Activated CD4-positive, alpha-beta T cell treated with anti-CD3 and anti-CD28 coated beads, Interleukin-2, amount 10 ng/mL, durations not matched to agents 7 days and 5 days (primary cell): ENCODE data around the gene TSC22D3. TPM values are rescaled to one million over a fixed set of nuclear protein-coding genes. Genes with fewer than 3 reads are reported as not detected.

Experiments
- CTCF ChIA-PET: fragments of 350-600 bp; sonication (Branson Sonifier 250); formaldehyde crosslinking; loops from one replicate; lab custom pipeline; 2021; ENCODE audit warnings: antibody characterized with exemption; lab: Charles Lee
- POLR2A ChIA-PET: fragments of 350-600 bp; sonication (Branson Sonifier 250); formaldehyde crosslinking; loops from one replicate; lab custom pipeline; 2021; ENCODE audit warnings: antibody characterized with exemption; lab: Charles Lee
- DNase-seq: peaks from one replicate; pipeline ENCODE4 v3.0.0-alpha.2; 2020
- H3K27ac Mint-ChIP-seq: one replicate; pipeline ENCODE4 v1.8.0; 2021; ENCODE audit warnings: mild to moderate bottlenecking, moderate library complexity, mixed read lengths
- H3K27me3 Mint-ChIP-seq: one replicate; pipeline ENCODE4 v1.8.0; 2021; ENCODE audit warnings: mixed read lengths
- H3K36me3 Mint-ChIP-seq: one replicate; pipeline ENCODE4 v1.8.0; 2021; ENCODE audit warnings: low read depth, mixed read lengths
- H3K4me1 Mint-ChIP-seq: one replicate; pipeline ENCODE4 v1.8.0; 2021; ENCODE audit warnings: mixed read lengths
- H3K4me3 Mint-ChIP-seq: one replicate; pipeline ENCODE4 v1.8.0; 2021; ENCODE audit warnings: mild to moderate bottlenecking, moderate library complexity, mixed read lengths
- H3K9me3 Mint-ChIP-seq: one replicate; pipeline ENCODE4 v1.8.0; 2021; ENCODE audit warnings: mixed read lengths
- total RNA-seq, 2 experiments: library from RNA; stranded (reverse); gene quantifications; one replicate each; pipeline ENCODE4 v1.2.3, GENCODE V29; 2021

TSC22D3 gene
- total RNA-seq, 2 experiments from 2014 or later = 36.5 to 41.9 TPM

DNA sequence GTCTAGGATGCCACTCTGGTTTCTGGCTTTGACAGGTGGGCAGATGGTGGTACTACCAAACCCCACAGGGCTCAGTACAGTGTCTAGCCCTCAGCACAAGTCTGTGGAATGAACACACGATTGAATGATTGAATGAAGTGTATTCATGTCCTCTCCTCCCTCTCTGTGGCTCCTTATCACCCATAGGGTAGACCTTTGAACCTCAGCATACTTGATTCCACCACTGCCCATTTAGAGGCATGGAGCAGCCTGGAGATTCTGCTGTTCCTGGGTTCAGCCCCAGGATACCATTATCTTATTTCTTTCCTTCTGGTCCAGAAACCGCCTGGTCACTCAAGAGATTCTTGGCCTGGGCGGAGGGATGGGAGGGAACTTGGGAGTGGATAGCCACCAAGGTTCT, 93.3 kb downstream of the TSC22D3 start:
- ChIA-PET POLR2A (no interaction called here), CTCF (interaction anchor here (4.5 kb wide), 1 partner anchor 8 kb away, joined by 21 read pairs; no protein-coding TSS in a partner anchor)
- no peak for DNase-seq
- H3K27me3 Mint-ChIP-seq = no peaks in the 10 kb centered on the region
- H3K27ac Mint-ChIP-seq = no peak overlapping the region
- H3K36me3 Mint-ChIP-seq = no peaks in the 10 kb centered on the region
- H3K4me3 Mint-ChIP-seq = no peak overlapping the region
- no peaks in the 10 kb centered on the region for H3K9me3 Mint-ChIP-seq
- peaks cover 68% of the 10 kb centered on the region for H3K4me1 Mint-ChIP-seq

DNA sequence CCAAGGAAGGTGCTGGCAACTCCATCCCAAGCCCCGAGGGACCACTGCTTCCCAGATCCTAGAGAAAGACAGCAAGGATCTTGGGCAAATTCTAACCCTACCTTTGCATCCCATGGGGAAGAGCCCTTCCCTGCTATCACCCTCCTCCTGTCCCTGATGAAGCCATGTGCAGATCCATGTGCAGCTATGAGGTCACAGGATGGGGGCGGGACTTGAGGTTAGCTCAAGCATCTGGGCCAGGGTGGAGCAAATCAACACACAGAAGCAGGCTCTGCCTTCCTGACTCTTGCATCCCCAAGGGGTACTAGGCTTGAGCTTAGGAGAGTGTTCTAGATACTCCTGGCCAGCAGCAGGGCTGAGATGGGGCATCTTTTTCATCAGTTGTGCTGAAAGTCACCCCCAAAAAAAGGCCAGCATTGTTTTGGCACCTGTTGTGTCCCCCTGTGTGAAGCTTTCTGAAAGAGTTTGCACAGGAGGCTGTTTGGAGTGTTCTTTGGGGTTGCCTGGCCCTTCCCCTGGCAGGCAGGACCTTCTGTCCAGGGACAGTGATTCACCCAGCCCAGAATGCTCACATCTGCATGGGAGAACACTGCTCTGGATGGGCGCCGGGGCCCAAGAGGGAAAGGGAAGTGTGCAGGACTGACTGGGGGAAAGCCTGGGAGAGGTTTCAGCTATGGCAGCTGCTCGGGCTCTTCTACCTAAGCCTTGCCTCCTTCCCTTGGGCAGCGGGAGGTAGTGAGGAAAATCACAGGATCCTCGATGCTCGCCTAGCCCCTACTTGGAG, 96.4 kb downstream of the TSC22D3 start:
- POLR2A ChIA-PET = no interaction called here
- Mint-ChIP-seq H3K4me1 (peaks cover 69% of the 10 kb centered on the region), H3K9me3 (no peaks in the 10 kb centered on the region), H3K4me3 (peak overlapping the region; percentile 22), H3K36me3 (peaks cover 4% of the 10 kb centered on the region), H3K27me3 (no peaks in the 10 kb centered on the region), H3K27ac (peak overlapping the region; percentile 83)
- DNase-seq = peak; percentile 80
- CTCF ChIA-PET = interaction anchor here (0.6 to 4.0 kb wide), 5 partner anchors 11 to 62 kb away, joined by 4 to 25 read pairs (median 5); no protein-coding TSS in a partner anchor

DNA sequence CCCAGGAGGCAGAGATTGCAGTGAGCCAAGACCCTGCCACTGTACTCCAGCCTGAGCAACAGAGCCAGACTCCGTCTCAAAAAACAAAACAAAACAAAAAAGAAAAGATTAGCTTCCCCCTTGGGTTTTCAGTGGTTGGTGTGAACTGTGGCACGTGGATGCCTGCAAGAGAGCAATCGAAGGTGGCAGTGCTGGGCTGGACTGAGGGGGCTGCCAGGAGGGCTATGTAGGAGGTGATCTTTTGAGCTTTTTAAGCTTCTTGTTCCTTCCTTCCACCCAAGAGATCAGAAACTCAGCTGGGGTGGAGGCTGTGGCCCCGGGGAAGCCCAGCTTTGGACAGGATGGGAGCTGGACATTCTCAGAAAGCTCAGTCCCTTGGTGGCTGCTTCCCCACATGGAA, 97.7 kb downstream of the TSC22D3 start:
- ChIA-PET POLR2A (no interaction called here), CTCF (interaction anchor here (0.6 to 4.0 kb wide), 7 partner anchors 9 to 51 kb away, joined by 3 to 25 read pairs (median 5); no protein-coding TSS in a partner anchor)
- no peak for DNase-seq
- Mint-ChIP-seq H3K4me3 (no peak overlapping the region), H3K27ac (peak overlapping the region; percentile 94), H3K9me3 (no peaks in the 10 kb centered on the region), H3K4me1 (peaks cover 66% of the 10 kb centered on the region), H3K27me3 (no peaks in the 10 kb centered on the region), H3K36me3 (peaks cover 4% of the 10 kb centered on the region)

DNA sequence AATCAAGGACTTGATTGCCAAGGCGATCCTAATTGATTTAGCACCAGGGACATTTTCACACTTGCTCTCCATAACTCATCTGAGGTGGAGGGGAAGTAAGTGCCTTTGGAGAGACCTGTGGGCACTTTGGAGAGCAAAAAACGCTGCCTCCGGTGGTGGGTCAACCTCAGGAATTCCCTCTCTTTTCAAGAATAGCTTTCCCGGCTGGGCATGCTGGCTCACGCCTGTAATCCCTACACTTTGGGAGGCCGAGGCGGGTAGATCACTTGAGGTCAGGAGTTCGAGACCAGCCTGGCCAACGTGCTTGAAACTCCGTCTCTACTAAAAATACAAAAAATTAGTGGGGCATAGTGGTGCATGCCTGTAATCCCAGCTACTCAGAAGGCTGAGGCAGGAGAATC, 98.1 kb downstream of the TSC22D3 start:
- H3K4me1 Mint-ChIP-seq = peaks cover 68% of the 10 kb centered on the region
- no peak for DNase-seq
- no peak overlapping the region for H3K4me3 Mint-ChIP-seq
- H3K36me3 Mint-ChIP-seq = peaks cover 4% of the 10 kb centered on the region
- no peaks in the 10 kb centered on the region for H3K9me3 Mint-ChIP-seq
- no peaks in the 10 kb centered on the region for H3K27me3 Mint-ChIP-seq
- H3K27ac Mint-ChIP-seq = peak overlapping the region; percentile 94
- ChIA-PET POLR2A (no interaction called here), CTCF (interaction anchor here (0.7 to 4.0 kb wide), 7 partner anchors 10 to 52 kb away, joined by 4 to 25 read pairs (median 5); no protein-coding TSS in a partner anchor)

DNA sequence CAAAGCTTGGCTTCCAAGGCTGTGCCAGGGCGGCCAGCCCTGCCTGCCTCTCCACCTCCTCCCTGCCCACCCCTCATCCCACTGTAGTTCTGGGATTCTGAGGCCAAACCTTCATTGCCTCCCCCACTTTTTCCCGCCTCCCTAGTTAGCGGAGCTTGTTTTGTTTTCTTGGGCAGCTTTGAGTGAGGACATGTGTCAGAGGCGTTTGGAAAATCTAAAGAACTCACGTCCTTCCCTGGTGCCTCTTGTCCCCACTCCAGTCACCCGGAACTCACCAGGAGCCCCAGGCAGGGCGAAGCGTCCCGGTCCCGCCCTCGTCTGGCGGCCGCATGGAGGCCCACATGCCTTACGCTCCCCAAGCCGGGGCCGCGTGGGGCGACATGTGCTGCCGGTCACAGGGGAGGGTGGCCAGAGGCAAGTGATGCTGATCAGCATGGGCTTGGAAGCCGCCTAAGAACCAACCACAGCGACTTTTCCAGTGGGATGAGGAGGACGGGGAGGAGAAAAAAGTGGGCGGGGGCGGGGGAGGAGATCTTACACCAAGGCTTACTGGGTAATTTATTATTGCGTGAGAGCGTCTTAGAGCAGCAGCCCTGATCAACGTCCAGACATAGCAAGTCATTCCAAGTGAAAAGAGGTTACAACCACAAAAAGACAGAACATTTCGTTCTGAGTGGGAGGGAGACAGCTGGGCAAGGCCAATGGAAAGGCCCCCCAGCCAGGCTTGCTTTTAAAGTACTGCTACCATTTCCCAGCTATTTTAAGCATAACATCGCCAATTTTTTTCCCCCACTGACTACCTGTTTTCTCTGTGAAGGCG, 98.8 kb downstream of the TSC22D3 start:
- Mint-ChIP-seq H3K27me3 (no peaks in the 10 kb centered on the region), H3K36me3 (peaks cover 4% of the 10 kb centered on the region), H3K4me3 (peak overlapping the region; percentile 83), H3K9me3 (no peaks in the 10 kb centered on the region), H3K27ac (peak overlapping the region; percentile 94), H3K4me1 (peaks cover 72% of the 10 kb centered on the region)
- peak; percentile 33 for DNase-seq
- POLR2A ChIA-PET = interaction anchor here (0.6 to 0.7 kb wide), 2 partner anchors 36 to 40 kb away, joined by 3 read pairs; no protein-coding TSS in a partner anchor
- CTCF ChIA-PET = interaction anchor here (0.7 to 4.0 kb wide), 5 partner anchors 10 to 52 kb away, joined by 4 to 25 read pairs (median 4); no protein-coding TSS in a partner anchor

DNA sequence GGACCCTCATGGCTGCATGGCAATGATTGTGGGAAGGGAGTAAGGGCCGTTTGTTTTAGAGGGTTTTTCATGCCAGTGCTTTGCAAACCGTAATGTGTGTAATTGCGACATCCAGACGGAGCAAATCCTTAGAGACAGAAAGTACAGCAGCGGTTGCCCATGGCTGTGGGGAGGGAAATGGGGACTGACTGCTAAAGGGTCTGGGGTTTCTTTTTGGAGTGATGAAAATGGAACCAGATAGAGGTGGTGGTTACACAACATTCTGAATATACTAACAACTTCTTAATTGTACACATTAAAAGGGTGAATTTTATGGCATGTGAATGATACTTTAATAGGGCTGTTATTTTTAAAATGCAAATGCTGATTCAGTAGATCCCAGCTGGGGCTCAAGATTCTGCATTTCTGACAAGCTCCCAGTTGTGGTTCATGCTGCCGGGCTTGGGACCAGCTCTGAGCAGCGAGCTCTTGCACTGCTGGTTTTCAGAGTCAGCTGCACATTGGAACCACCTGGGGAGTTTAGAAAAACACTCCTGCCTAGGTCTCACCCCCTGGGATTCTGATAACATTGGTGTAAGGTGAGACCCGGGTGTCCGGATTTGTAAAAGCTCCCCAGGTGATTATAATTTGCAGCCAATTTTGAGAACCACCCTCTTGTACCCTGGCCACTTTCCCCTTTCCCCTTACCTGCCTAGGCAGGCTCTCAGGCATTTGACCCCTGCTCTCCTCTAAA, 99.6 kb downstream of the TSC22D3 start:
- peaks cover 4% of the 10 kb centered on the region for H3K36me3 Mint-ChIP-seq
- DNase-seq = peak; percentile 11
- peak overlapping the region; percentile 94 for H3K27ac Mint-ChIP-seq
- H3K9me3 Mint-ChIP-seq = no peaks in the 10 kb centered on the region
- peaks cover 72% of the 10 kb centered on the region for H3K4me1 Mint-ChIP-seq
- POLR2A ChIA-PET = interaction anchor here (0.6 to 0.7 kb wide), 2 partner anchors 36 to 40 kb away, joined by 3 read pairs; no protein-coding TSS in a partner anchor
- H3K4me3 Mint-ChIP-seq = peak overlapping the region; percentile 83
- H3K27me3 Mint-ChIP-seq = no peaks in the 10 kb centered on the region
- CTCF ChIA-PET = interaction anchor here (1.5 to 4.0 kb wide), 4 partner anchors 8 to 53 kb away, joined by 5 to 92 read pairs (median 23); no protein-coding TSS in a partner anchor

DNA sequence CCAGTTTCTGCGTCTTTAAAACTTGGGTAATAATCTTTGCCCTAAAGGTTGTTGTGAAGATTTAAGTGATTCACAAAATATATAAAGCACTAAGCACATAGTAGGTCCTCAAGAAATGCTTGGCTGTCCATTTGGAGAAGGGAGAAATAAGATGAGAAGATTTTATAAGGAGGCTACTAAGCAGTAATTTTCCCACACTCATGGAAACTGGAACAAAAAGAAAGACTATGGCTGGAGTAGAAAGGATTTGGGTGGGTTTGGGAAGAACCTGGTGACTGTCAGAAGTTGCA, 100.3 kb downstream of the TSC22D3 start:
- DNase-seq = no peak
- H3K4me1 Mint-ChIP-seq = peaks cover 66% of the 10 kb centered on the region
- no peaks in the 10 kb centered on the region for H3K9me3 Mint-ChIP-seq
- ChIA-PET CTCF (interaction anchor here (0.7 to 3.8 kb wide), 4 partner anchors 9 to 101 kb away, joined by 3 to 92 read pairs (median 28); partner anchors contain the start of genes NCBP2L and TSC22D3), POLR2A (no interaction called here)
- H3K27ac Mint-ChIP-seq = peak overlapping the region; percentile 95
- peaks cover 4% of the 10 kb centered on the region for H3K36me3 Mint-ChIP-seq
- no peaks in the 10 kb centered on the region for H3K27me3 Mint-ChIP-seq
- H3K4me3 Mint-ChIP-seq = peak overlapping the region; percentile 83

DNA sequence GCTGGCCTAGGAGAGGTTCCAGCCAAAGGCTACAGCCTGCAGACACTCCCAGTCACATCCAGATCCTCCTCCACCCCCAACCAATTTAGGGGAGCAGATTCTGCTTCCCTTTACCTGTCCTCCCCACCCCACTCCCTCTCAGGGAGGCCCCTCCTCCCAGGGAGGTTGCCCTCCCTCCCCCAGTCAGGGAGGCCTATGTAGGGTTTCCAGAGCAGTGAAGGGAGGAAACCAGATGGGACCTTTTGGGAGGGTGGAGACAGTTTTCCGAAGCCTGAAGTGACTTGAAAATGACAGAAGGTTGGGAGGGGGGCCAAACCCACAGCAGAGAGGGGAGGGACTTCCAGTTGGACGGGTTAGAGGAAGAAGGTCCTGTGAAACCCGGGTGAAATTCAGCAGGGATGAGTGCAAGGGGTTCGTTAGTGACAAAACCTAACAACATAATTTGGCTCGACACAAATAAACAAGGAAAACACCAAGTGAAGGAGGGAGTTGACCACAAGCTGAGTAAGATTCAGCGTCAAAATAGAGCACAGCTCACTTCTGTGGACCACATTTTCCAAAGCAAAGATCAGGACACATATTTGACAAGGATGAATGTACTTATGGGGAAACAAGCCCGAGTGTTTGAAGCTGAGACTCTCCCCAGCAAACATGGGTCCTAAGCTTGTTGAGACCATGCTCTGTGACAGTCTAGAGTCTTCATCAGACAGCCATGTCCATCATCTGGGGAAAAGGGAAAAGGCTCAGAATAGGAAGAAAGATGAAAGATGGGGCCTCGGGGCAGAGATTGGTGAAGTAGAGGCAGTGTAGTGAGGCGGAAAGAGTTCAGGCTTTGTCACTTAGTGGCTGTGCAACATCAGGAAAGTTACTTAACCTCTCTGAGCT, 100.9 kb downstream of the TSC22D3 start:
- CTCF ChIA-PET = interaction anchor here (0.7 to 3.8 kb wide), 5 partner anchors 9 to 101 kb away, joined by 3 to 92 read pairs (median 26); partner anchors contain the start of genes NCBP2L and TSC22D3
- POLR2A ChIA-PET = no interaction called here
- Mint-ChIP-seq H3K36me3 (peaks cover 4% of the 10 kb centered on the region), H3K4me1 (peaks cover 64% of the 10 kb centered on the region), H3K27me3 (no peaks in the 10 kb centered on the region), H3K4me3 (peak overlapping the region; percentile 83), H3K27ac (peak overlapping the region; percentile 95), H3K9me3 (no peaks in the 10 kb centered on the region)
- peak; percentile 50 for DNase-seq

DNA sequence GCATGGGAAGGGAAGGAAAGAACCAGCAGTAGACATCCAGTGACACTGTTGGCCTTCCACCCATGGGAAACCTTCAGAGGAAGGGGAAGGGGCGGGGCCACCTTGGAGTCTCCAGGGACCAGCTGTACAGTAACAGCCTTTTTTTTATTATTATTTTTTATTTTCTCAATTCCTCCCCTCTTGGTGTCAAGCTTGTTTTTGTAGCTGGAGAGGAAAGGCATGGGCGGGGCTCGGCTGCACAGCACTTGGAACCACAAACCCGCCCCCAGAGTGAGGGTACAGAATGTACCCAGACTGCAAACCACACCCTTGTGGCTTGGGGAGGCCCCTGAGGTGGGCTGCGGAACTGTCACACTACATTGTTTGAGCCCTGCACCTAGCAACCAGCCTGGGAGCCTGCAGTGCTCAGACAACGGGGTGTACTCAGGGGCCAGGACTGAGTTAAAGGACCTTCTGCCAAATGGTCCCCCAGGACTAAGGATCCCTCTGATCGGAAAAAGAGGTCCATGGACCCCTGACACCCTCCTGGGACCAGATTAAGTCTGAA, 101.6 kb downstream of the TSC22D3 start:
- no peaks in the 10 kb centered on the region for H3K9me3 Mint-ChIP-seq
- peak; percentile 93 for DNase-seq
- H3K4me1 Mint-ChIP-seq = peaks cover 60% of the 10 kb centered on the region
- ChIA-PET POLR2A (interaction anchor here (1.0 to 1.7 kb wide), 2 partner anchors 41 to 43 kb away, joined by 3 to 7 read pairs; no protein-coding TSS in a partner anchor), CTCF (interaction anchor here (1.3 to 3.8 kb wide), 8 partner anchors 10 to 102 kb away, joined by 4 to 92 read pairs (median 21); partner anchors contain the start of genes NCBP2L and TSC22D3)
- H3K4me3 Mint-ChIP-seq = peak overlapping the region; percentile 83
- H3K27ac Mint-ChIP-seq = peak overlapping the region; percentile 95
- peaks cover 6% of the 10 kb centered on the region for H3K36me3 Mint-ChIP-seq
- no peaks in the 10 kb centered on the region for H3K27me3 Mint-ChIP-seq

DNA sequence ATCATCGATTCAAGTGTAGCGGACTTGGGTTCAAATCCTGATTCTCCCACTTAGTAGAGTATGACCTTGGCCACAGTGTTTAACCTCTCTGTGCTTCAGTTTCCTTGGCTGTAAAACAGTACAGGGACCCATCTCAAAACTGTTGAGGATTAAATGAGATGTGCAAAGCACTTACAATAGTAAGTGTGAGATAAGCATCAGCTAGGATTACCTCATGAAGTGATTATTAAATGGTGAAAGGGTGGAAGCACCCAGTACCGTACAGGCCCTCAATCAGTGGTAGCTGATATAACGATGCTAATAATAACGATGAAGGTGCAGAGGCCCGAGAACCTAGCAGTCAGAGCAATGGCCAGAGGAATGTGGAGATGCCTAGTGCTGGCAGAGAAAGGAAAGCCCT, 102.2 kb downstream of the TSC22D3 start:
- no peak for DNase-seq
- no peaks in the 10 kb centered on the region for H3K9me3 Mint-ChIP-seq
- peaks cover 56% of the 10 kb centered on the region for H3K4me1 Mint-ChIP-seq
- CTCF ChIA-PET = interaction anchor here (0.6 to 3.8 kb wide), 20 partner anchors 10 to 614 kb away, joined by 3 to 92 read pairs (median 6); partner anchors contain the start of genes NCBP2L and TSC22D3
- peak overlapping the region; percentile 57 for H3K4me3 Mint-ChIP-seq
- no peaks in the 10 kb centered on the region for H3K27me3 Mint-ChIP-seq
- peak overlapping the region; percentile 95 for H3K27ac Mint-ChIP-seq
- peaks cover 6% of the 10 kb centered on the region for H3K36me3 Mint-ChIP-seq
- POLR2A ChIA-PET = interaction anchor here (1.0 to 1.7 kb wide), 2 partner anchors 42 to 44 kb away, joined by 3 to 7 read pairs; no protein-coding TSS in a partner anchor
